Thoracic aorta (tissue), 2 donors: ENCODE results near the gene PAK5. TPM values are rescaled to one million over a fixed set of nuclear protein-coding genes. Genes with fewer than 3 reads are reported as not detected.
A peak's percentile ranks its signal among the peaks of the same experiment; 100 is the strongest.

Experiments
- ATAC-seq: fragments of 150-250 bp; one replicate; pipeline ENCODE4 v1.8.0; 2017; ENCODE audit warnings: low read depth; ENCODE audit not compliant: insufficient number of reproducible peaks, low FRiP score
- DNase-seq: peaks from one replicate; pipeline ENCODE4 v3.0.0-alpha.2; 2020; ENCODE audit warnings: low spot score
- H3K27ac ChIP-seq, 2 donors: fragments of 200-600 bp; sonication (generic); 1 replicate in 1 of 2; 2 replicates in 1 of 2; pipeline ENCODE4 v1.5.1; 2016; ENCODE audit warnings: mild to moderate bottlenecking in 2 of 2, moderate library complexity in 2 of 2
- H3K27me3 ChIP-seq: fragments of 200-600 bp; sonication (generic); replicated peaks from 2 replicates; pipeline ENCODE4 v1.6.0; 2016; ENCODE audit warnings: mild to moderate bottlenecking; ENCODE audit not compliant: insufficient read depth
- H3K36me3 ChIP-seq: fragments of 200-600 bp; sonication (generic); one replicate; pipeline ENCODE4 v1.5.1; 2016
- H3K4me1 ChIP-seq, 2 donors: fragments of 200-600 bp; sonication (generic); 1 replicate in 1 of 2; 2 replicates in 1 of 2; pipeline versions ENCODE4 v1.5.1 to v1.6.0; 2016; ENCODE audit warnings: low read depth in 2 of 2, mild to moderate bottlenecking in 1 of 2; ENCODE audit not compliant: control insufficient read depth in 1 of 2
- H3K4me3 ChIP-seq: fragments of 200-600 bp; sonication (generic); 2 replicates; pipeline ENCODE4 v1.5.1; 2016; ENCODE audit warnings: mild to moderate bottlenecking
- H3K9me3 ChIP-seq: fragments of 200-600 bp; sonication (generic); 2 replicates; pipeline ENCODE4 v1.5.1; 2016
- total RNA-seq, 2 donors: library from RNA; depleted of rRNA; stranded (reverse); fragments of >200 nt; gene quantifications; one replicate each; pipeline versions ENCODE4 v1.1.0 to v1.2.3, GENCODE V29; 2016
- TF ChIP-seq, protein P1 (sequence below): fragments of 200-600 bp; sonication (generic); IDR thresholded peaks from one replicate; pipeline ENCODE4 v1.5.1; 2019; ENCODE audit warnings: antibody characterized with exemption

The PAK5 gene
- total RNA-seq, 2 donors from 2014 or later: not detected

DNA sequence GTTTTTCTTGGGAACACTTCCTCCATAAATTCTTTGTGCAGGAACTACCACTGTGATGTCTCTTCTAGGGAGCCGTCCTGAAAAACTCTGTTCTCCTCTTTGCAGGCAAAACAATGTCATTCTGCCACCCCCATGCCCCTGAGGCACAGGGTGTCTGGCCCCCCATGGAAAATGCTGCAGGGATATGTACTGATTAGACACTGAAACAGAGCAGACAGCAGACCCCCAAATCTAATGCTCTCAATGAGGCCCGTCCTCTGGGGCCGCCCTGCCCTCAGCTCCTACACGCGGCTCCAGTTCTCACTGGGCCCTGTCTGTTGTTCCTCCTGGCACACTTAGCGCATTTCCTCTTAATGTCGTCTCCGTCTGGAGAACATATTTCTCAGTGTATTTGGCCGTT lies 227.0 kb downstream of the PAK5 start:
- Histone ChIP-seq H3K27me3 (no peaks in the 10 kb centered on the region), H3K36me3 (no peaks in the 10 kb centered on the region), H3K27ac (no peak overlapping the region), H3K4me3 (no peak overlapping the region), H3K9me3 (no peaks in the 10 kb centered on the region), H3K4me1 (no peaks in the 10 kb centered on the region)
- DNase-seq: no peak
- TF ChIP-seq, protein P1, sequence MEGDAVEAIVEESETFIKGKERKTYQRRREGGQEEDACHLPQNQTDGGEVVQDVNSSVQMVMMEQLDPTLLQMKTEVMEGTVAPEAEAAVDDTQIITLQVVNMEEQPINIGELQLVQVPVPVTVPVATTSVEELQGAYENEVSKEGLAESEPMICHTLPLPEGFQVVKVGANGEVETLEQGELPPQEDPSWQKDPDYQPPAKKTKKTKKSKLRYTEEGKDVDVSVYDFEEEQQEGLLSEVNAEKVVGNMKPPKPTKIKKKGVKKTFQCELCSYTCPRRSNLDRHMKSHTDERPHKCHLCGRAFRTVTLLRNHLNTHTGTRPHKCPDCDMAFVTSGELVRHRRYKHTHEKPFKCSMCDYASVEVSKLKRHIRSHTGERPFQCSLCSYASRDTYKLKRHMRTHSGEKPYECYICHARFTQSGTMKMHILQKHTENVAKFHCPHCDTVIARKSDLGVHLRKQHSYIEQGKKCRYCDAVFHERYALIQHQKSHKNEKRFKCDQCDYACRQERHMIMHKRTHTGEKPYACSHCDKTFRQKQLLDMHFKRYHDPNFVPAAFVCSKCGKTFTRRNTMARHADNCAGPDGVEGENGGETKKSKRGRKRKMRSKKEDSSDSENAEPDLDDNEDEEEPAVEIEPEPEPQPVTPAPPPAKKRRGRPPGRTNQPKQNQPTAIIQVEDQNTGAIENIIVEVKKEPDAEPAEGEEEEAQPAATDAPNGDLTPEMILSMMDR: no peak
- ATAC-seq: no peak

DNA sequence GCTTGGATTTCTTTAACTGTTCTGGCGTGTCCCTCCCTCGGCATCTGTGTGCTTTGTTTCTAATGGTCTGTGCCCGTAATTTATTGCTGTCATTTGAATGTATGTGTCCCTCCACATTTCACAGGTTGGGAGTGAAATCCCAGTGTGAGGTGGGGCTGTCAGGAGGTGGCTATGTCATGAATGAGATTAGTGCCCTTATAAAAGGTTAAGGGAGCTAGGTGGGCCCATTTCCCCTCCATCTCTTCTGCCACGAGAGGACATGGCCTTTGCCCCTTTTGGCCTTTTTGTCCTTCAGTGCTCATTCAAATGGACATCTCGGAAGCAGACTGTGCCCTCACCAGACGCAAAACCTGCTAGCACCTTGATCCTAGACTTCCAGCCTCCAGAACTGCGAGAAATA lies 228.2 kb downstream of the PAK5 start:
- no peaks in the 10 kb centered on the region for H3K9me3 ChIP-seq
- ATAC-seq: no peak
- no peaks in the 10 kb centered on the region for H3K36me3 ChIP-seq
- H3K27me3 ChIP-seq: no peaks in the 10 kb centered on the region
- H3K4me3 ChIP-seq: no peak overlapping the region
- TF ChIP-seq, protein P1: no peak
- no peaks in the 10 kb centered on the region for H3K4me1 ChIP-seq
- DNase-seq: no peak
- no peak overlapping the region for H3K27ac ChIP-seq

GRCh38 chr20:9609887-9610502 lies 228.9 kb downstream of the PAK5 start:
- DNase-seq: no peak
- Histone ChIP-seq H3K36me3 (no peaks in the 10 kb centered on the region), H3K9me3 (no peaks in the 10 kb centered on the region), H3K27me3 (no peaks in the 10 kb centered on the region), H3K4me3 (no peak overlapping the region), H3K27ac (no peak overlapping the region), H3K4me1 (no peaks in the 10 kb centered on the region)
- TF ChIP-seq, protein P1: peak; percentile 65
- ATAC-seq: no peak

GRCh38 chr20:9608639-9609340 lies 230.1 kb downstream of the PAK5 start:
- no peaks in the 10 kb centered on the region for H3K36me3 ChIP-seq
- H3K27ac ChIP-seq: no peak overlapping the region
- no peaks in the 10 kb centered on the region for H3K9me3 ChIP-seq
- TF ChIP-seq, protein P1: no peak
- no peaks in the 10 kb centered on the region for H3K27me3 ChIP-seq
- DNase-seq (no peak), ATAC-seq (no peak)
- no peaks in the 10 kb centered on the region for H3K4me1 ChIP-seq
- no peak overlapping the region for H3K4me3 ChIP-seq

GRCh38 chr20:9602847-9603183 lies 236.1 kb downstream of the PAK5 start:
- Histone ChIP-seq H3K9me3 (no peaks in the 10 kb centered on the region), H3K27me3 (no peaks in the 10 kb centered on the region), H3K4me1 (no peaks in the 10 kb centered on the region), H3K4me3 (no peak overlapping the region), H3K36me3 (no peaks in the 10 kb centered on the region), H3K27ac (no peak overlapping the region)
- TF ChIP-seq, protein P1: no peak
- ATAC-seq (no peak), DNase-seq (no peak)
